Activated naive CD4-positive, alpha-beta T cell (primary cell): ENCODE data around the gene EFEMP1.

ENCODE experiments used
- DNase-seq, 4 experiments: peaks; one replicate each; lab custom pipeline; 2025; lab: John Stamatoyannopoulos, UW

EFEMP1 gene, protein sequence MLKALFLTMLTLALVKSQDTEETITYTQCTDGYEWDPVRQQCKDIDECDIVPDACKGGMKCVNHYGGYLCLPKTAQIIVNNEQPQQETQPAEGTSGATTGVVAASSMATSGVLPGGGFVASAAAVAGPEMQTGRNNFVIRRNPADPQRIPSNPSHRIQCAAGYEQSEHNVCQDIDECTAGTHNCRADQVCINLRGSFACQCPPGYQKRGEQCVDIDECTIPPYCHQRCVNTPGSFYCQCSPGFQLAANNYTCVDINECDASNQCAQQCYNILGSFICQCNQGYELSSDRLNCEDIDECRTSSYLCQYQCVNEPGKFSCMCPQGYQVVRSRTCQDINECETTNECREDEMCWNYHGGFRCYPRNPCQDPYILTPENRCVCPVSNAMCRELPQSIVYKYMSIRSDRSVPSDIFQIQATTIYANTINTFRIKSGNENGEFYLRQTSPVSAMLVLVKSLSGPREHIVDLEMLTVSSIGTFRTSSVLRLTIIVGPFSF

DNA sequence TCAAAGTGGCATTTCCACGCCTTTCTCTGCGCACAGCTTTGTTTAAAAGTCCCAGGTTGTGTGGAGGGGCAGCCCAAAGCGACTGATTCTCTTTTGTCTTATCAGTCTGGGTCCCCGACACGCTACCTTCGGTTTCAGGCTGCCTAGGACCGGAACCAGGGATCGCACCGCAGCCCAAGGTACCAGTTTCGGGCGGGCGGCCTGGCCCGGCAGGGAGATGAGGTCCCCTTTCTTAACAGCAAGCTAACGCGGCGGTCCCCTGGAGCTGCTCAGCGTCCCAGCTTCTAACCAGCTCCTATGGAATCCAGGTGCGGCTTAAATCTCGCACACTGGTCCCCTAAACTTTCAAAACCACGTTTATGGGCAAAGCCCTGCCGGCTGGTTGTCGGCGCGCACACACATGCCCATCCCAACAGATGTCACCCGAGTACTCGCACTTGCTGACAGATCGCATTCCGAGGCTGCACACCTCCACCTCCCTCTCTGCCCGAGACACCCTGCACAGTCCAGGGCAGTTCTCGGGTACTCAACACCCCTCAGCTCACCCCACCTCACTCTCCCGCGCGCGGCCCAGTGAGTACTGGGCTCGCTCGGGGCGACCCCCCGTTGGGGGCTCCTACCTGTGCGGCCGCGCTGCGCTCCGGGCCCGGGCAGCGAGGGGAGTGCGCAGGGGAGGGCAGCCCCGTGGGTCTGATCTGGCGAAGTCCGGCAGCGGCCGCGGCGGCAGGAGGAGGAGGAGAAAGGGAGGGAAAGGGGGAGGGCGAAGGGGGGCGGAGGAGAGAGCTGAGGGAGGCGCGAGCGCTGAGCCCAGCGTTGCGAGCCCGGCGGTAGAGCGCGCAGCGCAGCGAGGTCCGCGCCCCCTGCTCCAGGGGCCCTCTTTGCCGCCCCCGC lies at the start of gene EFEMP1:
Gene EFEMP1 (minus strand): TSS at position 692 of the 891 bp plus-strand sequence. CDS start 1,342 bp downstream, outside the sequence.
- no peak for DNase-seq

DNA sequence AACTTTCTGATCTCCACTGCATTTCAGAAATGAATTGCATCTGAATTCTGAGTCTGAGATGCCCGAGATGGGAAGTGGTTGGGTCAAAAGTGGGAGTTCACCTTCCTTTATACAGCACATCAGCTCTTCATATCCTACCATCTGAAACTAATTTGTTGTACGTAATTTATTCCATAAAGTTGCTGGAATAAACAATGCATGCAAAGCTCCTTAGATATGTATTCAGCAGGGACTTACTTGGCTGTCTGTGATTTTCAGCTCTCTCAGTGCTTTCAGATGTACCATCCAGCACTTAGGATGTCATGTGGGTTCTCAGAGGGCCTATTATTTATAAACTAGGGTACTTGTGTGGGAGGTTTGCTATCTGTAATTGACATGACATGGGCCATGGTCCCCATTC lies 46.9 kb upstream of the EFEMP1 start:
- DNase-seq: no peak

DNA sequence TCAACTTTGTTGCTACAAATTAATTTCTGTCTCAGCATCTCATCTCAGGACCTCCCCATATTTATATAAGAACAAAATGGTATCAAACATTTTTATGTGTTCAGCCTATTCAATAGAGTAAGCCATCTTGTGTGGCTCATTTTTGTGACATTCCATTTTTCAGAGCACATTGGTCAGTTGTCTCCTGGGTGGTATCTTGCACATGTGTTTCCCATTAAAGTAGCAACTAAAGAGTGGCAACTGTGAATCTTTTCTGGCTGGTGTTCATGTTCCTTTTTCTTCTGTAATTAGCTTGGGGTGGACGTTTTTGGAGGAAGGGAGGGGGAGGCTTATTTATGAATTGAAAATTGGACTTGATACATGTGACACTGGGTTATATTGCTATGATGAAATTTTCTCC lies 45.4 kb upstream of the EFEMP1 start:
- DNase-seq: no peak

DNA sequence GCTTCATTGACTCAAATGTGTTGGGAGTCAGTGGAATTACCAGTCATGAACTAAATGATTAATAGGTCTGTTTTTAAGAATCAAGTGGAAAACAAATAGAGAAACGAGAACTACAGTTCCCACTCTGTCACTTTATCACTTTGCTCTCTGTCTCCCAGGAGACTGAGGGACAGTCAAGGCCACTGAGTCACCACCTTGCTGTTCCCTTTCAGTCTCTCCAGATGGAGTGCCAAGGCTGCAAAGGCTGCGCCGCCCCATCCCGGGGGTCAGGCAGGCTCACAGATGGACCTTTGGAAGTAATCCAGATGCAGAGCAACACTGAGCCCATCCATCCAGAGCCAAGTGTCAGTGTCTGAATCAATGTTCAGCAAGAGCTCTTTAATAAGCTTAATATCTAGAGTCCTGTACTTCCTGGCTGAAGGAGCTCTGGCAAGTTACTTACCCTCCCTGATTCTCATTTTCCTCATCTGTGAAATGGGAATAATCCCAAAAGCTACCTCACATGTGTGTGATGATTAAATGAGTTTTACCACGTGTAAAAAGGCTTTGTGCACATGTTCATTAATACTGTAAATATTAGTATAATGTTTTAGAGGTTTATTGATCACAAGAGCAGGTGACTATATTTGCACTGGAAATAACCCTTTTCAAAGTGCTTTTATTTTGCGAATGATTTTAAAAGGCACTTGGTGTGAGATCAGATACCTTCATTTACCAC lies 43.0 kb upstream of the EFEMP1 start:
- DNase-seq: no peak

DNA sequence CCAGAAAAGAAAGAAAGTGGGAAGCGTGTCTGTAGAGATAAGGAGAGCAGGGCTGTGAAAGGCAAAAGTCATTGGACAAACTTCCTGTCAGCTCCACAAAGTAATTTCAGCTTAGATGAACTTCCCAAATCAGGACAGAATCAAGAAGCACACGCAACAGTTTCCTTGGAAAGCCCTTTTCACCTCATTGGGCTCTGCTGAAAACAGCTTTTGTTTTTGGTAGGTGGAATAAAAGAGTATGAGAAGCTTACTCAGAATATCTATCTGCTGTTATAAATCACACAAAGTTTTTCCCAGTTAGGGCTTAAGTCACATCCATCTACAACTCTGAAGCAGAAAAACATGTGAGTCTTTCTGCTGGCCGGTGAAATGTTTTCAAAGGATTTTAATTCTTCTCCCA lies 42.4 kb upstream of the EFEMP1 start:
- DNase-seq: no peak

DNA sequence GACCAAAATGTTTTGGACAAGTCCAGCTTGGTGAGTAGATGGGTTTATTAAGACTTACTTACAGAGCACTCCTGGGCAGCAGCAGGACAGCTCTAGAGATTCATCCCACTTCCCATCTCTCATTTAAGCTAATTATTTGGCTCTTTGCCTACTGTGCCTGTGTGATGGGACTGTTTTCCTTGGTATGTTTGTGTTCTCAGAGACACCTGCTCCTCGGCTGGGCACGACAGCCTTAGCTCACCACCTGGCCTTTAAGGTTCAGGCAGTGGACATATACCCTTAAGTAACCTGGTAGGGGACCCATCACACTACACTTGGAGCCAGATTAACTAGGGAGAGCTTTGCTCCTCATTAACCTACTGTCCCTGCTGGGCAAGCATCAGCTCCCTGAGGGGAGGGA lies 41.7 kb upstream of the EFEMP1 start:
- DNase-seq: no peak

DNA sequence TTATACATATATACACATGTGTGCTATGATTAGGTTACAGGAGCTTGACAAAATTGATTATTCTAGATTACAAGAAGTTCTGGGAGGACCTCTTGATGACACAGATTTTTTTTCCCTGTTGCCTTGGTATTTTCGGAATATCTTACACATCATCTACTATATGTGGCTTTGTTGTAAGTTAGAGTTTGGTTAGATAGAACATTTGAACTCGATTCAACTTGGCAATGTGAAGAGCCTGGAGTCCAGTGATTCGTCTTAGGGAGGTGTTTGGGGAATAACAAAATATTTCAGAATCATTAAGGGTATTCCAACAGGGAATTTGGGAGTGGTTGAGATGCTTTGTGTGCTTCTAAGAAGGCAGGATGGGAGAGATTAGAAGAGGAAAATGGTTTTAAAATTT lies 39.3 kb upstream of the EFEMP1 start:
- no peak for DNase-seq

DNA sequence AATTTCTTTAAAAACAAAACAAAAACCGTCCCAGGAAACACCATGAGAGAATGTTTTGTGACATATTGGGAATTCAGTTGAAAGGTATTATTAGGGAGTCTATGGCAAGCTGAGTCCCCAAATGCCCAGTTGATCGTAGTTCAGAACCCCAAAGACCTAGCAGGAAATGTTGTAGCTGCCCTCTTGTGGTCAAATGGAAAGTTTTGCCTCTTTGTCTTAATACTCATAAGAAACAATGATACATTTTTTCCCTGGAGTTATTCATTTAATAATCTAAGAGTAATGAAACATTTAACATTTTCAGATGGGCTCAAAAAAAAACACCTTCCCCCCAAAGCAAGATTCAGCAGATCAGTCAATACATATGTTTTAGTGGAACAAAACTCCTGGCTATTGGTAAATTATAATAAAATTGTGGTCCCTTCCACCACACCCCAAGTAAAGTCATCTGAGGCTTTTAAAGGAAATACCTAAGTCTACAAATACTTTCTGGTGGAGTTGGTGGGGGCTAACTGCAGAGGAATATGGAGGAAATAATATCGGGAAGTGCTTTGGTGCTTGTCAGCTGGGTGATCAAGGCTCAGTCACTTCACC lies 37.8 kb upstream of the EFEMP1 start:
- no peak for DNase-seq

DNA sequence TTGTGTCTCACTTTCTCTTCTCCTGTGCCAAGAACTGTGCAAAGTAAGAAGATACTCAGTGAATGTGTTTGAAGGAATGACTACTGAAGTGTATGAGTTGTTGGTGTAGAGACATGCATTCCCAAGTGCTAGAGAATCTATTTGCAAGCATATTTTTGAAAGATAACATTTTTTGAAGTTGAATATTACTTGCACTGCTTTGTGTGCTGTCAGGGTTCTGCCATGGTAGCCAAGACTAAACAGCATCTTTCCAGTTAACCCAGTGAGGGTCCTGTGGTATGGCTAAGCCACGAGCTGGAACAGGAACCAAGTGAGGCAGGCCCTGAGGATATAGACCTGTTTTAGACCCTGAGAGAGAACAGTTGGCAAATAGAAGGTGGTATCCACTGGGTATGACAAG lies 35.2 kb upstream of the EFEMP1 start:
- DNase-seq: no peak

DNA sequence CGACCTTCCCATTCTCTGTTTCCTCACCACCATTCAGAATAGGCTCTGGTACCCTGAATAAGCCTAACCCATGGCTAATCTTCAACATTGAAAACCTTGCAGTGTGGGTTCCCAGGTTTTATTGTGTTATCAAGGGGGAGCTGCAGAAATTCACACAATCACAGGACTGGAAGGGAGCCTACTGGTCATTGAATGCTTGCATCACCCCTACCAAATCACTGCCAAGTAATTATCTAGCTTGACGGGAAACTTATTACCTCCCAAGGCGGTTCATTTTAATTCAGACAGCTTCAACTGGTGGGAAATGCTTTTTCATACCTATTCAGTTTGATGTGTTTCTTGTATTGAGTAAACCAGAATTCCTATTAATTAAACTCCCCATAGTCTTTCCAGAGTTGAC lies 33.6 kb upstream of the EFEMP1 start:
- no peak for DNase-seq

DNA sequence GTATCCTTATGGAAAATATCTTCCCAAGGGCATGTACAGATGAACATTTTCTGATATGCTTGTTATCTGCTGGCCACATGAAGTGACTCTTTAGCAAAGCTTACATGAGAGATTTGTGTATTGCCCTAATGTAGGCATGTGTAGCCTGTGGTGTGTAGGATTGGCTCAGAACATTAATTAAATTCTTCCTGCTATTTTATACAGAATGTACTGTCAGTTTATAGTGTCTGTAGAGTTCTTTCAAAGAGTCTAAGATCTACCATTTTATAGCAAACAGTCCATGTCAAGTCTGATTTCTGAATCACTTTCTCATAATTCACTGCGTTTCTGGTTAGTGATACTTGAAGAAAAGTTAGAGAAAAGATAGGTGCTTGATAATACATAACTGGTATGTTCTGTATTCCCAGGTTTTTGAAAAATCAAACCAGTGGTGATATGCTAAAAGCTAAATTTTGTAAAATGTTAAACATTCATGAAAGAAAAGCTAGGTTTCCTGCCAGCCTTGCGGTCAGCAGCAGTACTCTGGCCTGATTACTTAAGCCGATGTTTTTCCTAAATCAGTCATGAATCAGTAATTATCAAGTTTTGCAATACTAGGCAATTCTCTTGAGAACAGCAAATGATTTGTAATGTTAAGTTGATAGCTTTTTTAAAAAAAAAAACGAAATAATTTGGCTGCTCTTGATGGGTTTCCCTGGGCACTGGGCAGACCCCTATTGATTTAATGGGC lies 30.9 kb upstream of the EFEMP1 start:
- no peak for DNase-seq

DNA sequence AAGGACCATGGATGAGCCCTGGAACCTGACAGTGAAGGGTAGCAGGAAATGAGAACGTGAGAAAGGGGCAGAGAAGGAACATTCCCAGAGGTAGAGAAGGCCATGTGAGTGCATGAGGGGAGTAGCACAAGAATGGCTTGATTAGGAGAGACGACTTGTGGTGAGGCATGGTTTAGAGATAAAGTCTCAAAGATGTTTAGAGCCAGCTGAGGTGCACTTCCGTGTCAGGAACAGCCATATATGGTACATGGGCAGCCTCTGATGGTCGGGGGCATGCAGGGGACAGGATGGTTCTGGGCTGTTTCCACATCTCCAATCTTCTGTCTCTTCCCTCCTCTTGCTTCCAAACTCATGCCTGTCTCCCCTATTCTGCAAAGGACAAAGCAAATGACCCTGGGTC lies 28.8 kb upstream of the EFEMP1 start:
- no peak for DNase-seq

DNA sequence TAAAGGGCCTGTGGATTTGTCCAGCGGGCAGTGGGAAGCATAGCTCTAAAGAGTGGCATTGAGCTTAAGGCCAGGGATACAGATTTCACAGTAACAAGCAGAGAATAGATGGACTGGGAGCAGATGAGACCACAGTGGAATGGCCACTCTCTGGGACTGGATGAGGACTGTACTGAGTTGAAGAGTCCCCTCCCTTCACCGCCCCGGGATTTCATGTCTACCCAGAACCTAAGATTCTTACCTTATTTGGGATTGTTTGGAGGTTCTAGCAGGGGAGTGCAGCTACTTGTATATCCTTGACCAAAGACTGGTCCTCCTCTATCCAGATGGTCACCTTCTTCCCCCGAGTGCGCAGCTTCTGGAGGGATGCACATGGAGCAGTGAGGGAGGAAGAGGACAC lies 28.0 kb upstream of the EFEMP1 start:
- no peak for DNase-seq

DNA sequence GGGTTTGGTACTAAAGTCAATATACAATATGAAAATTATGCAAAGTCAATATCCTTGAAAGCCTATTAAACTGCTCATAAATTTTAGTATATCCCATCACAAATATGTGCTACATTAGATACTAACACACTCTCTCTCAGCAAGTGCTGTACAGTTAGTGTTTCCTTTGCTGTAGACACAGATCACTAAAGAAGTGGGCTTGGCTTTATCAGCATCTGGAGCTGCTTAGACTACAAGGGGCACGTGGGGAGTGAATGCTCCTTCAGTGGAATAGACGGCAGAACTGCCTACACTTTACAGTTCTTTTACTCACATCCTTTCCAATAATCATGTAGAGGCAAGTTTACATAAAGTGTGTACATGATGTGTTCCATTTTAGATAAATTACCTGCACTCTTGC lies 26.0 kb upstream of the EFEMP1 start:
- no peak for DNase-seq

DNA sequence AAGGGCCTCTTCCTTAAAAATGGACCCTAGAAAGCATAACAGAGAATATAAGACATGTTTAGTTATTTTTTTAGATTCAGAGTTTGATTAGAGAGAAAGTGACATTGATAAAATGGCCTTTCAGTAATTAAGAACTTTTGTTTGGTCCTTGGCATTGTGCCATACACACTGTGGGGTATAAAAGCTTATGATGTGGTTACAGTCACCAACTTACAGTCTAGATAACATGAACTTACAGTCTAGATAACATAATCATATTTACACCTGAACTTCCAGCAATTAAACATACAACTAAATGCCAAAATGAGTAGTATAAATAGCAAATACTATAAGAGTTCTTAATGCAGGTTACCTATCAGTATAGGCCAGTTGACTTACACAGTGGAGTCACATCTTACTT lies 25.6 kb upstream of the EFEMP1 start:
- no peak for DNase-seq

DNA sequence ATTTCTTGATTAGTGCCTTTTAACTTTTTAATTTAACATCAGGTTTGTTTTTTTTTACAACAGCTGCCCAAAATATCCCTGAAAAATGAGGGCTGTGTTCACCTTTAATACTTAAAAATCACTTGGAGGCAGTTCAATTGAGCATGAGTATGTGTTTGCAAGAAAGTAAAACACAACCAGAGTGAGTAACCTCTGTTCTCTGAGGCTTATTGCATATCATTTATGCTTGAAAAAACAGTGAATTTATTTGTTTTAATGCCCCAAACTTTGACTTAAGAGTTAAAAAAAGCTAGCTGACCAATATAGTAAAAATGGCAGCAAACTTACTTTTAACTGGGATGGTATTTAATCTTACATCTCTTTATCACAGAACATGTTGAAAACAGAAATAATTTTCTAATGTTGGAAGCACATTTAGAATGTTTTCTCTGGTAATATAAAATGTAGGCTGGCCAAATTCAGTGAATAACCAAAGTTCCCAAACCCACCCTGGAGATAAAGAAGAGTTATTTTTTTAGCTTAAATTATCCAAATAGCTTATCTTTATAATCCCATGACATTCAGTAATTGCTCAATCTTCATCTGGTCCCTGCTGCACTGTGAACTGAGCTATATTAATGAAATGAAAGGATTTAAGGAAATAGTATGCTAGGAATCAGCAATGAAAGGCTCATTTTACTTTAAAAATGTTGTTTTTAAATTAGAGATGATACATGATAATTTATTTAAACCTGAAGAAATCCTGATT lies 24.8 kb upstream of the EFEMP1 start:
- no peak for DNase-seq

DNA sequence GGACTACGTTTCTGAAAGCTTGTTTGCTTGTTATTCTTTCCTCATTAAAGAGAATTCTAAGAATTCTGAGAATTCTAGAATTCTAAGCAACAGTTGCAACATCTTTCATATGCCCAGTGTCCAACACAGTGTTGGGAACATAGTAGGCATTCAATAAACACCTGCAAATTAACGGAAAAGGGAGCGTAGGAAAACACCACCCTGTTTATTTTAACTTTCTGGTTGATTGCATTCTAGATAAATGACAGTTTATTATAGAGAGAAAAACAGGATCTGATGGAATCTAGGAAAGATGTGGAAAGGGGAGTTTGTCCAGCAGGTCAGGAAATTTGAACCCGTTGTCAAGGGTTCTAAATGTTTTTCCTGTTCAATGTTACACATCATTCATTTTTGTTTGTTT lies 24.2 kb upstream of the EFEMP1 start:
- DNase-seq: no peak

DNA sequence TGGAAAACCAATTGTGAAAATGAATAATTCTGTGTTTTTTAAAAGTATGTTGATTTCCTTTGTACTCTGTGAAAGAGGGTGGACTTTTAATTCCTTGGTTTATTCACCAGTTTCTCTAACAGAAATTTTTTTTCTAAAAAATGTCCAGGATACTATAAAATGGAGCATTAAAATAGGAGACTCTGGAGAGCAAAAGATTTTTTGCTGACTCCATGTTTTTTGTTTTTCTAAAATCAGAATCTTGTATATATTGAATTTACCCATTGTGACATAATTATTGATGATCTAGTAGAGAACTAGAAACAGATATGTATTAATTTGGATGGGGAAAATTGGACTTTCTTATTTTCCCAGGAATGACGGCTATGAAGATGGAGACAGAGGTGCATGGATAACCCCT lies 23.2 kb upstream of the EFEMP1 start:
- DNase-seq: no peak

DNA sequence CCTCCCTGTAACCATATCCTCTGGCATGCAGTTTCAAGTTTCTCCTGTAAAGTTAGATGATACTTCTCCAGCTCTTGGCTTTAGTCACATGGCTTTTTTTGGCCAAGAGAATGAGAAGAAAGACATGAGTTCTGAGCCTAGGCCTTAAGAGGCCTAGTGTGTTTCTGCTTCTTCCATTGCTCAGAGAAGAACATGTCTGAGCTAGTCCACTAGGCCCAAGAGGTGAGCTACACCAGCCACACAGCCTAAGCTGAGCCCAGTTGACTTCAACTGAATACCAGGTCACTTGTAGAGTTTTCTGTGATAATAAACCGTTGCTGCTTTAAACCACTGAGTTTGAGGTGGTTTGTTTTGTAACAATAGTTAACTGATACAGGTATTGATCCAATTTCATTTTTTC lies 19.9 kb upstream of the EFEMP1 start:
- no peak for DNase-seq

DNA sequence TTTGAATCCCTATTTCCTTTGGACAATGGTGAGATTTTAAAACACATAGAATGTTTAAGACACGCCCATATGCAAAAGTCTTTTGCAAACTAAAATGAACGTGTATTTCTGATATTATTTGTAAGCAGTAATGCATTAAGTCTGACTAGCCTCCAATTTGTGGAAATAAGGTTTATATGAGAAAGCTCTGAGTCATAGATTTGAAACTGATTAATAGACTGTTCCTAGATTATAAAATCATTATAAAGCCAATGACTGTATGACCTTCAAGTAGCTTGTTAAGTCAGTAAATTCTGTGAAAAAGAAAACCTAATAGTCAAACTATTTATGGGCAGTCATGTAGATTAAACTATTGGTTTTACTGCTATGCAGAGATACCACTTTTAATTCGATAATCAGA lies 12.8 kb upstream of the EFEMP1 start:
- no peak for DNase-seq

DNA sequence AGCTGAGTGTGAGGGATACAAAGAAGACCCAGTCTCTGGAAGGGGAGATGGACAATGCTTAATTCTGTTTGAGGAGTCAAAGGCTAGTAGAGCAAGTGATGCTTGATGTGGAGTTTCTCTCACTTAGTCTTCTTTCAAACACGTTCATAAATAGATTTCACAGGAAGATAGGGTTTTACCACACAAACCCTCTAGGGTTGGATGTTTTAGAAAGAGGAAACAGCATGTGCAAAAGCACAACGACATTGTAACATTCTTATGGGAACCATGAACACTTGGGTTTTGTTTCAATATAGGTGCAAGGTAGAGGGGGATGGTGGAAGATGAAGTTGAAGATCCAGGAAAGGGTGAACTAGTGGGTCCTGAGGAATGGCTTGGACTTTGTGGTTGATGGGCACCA lies 10.8 kb upstream of the EFEMP1 start:
- DNase-seq: no peak
